GM20000 (cell line): ENCODE data around the gene KRTAP2-1.
"Not testable (repeated sequence)": the region's sequence is repeated elsewhere in the genome, so short reads cannot be mapped to it uniquely, and the experiment has no call there.

Experiments used
- DNase-seq: peaks from one replicate; pipeline ENCODE4 v3.0.0; 2012; ENCODE audit warnings: low spot score
- TF ChIP-seq, protein P1 (sequence below): IDR thresholded peaks from 2 replicates; pipeline ENCODE4 v1.5.1; 2012; ENCODE audit warnings: mild to moderate bottlenecking, control low read depth; ENCODE audit errors: extremely low read depth, missing control alignments

Gene KRTAP2-1

DNA sequence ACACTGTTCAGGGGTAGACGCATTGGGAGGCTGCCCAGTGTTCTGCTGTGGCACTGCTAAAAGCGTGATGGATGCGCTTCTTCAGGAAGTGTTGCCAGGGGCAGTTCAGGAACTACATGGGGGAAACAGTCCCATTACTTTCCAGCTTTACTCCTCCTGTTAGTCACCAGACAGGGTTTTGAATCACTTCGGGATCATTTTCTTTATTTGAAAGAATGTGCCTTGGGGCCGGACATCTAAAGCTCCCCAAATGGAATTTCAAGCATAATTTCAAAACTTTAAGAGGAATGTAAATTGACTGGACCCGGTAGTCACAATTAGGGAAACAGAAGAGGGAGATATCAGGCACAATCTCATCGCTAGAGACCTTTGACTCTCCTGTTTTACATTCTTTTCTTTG is 1.3 kb upstream of the KRTAP2-1 start:
- DNase-seq, result no peak
- TF ChIP-seq, protein P1, sequence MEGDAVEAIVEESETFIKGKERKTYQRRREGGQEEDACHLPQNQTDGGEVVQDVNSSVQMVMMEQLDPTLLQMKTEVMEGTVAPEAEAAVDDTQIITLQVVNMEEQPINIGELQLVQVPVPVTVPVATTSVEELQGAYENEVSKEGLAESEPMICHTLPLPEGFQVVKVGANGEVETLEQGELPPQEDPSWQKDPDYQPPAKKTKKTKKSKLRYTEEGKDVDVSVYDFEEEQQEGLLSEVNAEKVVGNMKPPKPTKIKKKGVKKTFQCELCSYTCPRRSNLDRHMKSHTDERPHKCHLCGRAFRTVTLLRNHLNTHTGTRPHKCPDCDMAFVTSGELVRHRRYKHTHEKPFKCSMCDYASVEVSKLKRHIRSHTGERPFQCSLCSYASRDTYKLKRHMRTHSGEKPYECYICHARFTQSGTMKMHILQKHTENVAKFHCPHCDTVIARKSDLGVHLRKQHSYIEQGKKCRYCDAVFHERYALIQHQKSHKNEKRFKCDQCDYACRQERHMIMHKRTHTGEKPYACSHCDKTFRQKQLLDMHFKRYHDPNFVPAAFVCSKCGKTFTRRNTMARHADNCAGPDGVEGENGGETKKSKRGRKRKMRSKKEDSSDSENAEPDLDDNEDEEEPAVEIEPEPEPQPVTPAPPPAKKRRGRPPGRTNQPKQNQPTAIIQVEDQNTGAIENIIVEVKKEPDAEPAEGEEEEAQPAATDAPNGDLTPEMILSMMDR, result no peak

GRCh38 chr17:41042953-41043352 is 4.2 kb downstream of the KRTAP2-1 start:
- no peak for DNase-seq
- TF ChIP-seq, protein P1, result no peak

DNA sequence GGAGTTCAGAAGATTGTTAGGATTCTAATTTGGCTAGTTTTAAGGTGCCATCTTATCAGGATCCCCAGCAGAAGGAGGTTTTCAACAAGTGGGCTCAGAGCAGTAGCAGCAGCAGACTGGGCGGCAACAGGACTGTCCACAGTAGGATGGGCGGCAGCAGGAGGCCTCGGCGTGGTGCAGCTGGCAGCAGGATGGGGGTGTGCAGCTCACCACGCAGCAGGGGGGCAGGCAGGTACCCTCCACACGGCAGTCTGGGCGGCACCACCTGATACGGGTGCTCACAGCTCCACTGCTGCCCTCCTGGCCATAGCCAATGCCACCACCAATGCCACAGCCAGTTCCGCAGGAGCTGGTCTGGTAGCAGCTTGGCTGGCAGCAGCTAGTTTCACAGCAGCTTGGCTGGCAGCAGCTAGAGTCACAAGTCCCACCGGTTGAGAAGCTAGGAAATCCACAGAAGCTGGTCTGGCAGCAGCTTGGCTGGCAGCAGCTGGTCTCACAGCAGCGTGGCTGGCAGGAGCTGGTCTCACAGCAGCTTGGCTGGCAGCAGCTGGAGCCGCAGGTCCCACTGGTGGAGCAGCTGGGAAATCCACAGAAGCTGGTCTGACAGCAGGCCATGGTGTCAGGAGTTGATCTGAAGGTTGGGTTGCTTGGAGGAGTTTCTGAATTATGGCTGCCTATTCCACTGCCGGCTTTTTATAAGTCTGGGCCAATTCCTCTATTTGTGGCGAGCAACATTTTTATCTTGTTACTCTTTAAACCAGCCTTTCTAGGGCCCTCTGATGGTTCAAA is 6.1 kb downstream of the KRTAP2-1 start, which contains the start of gene KRTAP1-1:
TSS of gene KRTAP1-1 (minus strand) at position 668 of the 789 bp plus-strand sequence. CDS start at position 615, 53 bp downstream.
- not testable (repeated sequence) for DNase-seq

GRCh38 chr17:41037853-41038350 is 9.2 kb downstream of the KRTAP2-1 start:
- TF ChIP-seq, protein P1, result no peak
- DNase-seq, result no peak

DNA sequence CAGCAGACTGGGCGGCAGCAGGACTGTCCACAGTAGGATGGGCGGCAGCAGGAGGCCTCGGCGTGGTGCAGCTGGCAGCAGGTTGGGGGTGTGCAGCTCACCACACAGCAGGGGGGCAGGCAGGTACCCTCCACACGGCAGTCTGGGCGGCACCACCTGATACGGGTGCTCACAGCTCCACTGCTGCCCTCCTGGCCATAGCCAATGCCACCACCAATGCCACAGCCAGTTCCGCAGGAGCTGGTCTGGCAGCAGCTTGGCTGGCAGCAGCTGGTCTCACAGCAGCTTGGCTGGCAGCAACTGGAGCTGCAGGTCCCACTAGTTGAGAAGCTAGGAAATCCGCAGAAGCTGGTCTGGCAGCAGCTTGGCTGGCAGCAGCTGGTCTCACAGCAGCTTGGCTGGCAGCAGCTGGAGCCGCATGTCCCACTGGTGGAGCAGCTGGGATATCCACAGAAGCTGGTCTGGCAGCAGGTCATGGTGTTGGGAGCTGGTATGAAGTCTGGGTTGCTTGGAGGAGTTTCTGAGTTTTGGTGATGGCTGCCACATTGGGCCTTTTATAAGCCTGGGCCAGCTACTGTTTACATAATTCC is 12.7 kb downstream of the KRTAP2-1 start, which contains the start of gene KRTAP1-3:
TSS of gene KRTAP1-3 (minus strand) at position 529 of the 590 bp plus-strand sequence. CDS start at position 476, 53 bp downstream.
- not testable (repeated sequence) for DNase-seq

DNA sequence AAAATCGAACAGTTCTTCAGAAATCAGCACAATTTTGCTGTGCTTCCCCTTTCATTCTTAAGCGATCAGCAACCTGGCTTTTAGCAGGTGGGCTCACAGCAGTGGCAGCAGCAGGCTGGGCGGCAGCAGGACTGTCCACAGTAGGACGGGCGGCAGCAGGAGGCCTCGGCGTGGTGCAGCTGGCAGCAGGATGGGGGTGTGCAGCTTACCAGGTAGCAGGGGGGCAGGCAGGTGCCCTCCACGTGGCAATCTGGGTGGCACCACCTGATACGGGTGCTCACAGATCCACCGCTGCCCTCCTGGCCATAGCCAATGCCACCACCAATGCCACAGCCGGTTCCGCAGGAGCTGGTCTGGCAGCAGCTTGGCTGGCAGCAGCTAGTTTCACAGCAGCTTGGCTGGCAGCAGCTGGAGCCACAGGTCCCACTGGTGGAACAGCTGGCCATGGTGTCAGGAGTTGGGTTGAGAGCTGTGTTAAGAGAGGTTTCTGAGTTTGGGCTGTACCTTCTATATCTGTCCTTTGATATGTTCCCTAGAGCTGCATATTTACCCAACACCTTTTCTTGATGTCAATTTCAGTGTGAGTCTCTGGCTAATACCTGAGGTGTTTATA is 17.4 kb downstream of the KRTAP2-1 start, which contains the start of gene KRTAP1-4:
TSS of gene KRTAP1-4 (minus strand) at position 563 of the 613 bp plus-strand sequence. CDS start at position 446, 117 bp downstream.
- TF ChIP-seq, protein P1, result no peak
- DNase-seq, result no peak

- TF ChIP-seq, protein P1, result no peak
- DNase-seq, result no peak
These were observed 20.2 kb downstream of the KRTAP2-1 start, which contains the start of gene KRTAP1-5 for GRCh38 chr17:41026715-41027471. Gene KRTAP1-5, minus strand, starts transcription at chr17:41027208. Its CDS starts 53 bp downstream, at chr17:41027155.

DNA sequence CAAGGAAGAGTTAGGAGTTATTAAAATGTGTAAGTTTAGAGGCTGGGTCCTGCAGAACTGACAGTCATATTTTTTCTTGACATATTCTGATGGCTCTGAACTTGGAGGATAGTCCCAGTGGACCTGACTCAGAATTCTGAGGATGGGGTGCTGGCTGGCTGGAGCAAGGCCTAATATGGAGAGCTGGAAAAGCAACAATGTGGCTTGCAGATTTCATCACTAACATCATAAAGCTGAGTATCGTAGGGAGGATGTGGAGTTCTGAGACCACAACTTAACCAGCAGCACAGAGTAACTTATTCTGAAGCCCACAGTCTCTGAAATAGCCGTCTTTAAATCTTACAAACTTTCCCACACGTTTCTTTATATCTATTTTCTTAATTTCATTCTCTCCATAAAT is 22.4 kb downstream of the KRTAP2-1 start:
- TF ChIP-seq, protein P1, result no peak
- no peak for DNase-seq
